Posterior vena cava (tissue), 2 donors: ENCODE results near the gene UPF1. TPM values are rescaled to one million over a fixed set of nuclear protein-coding genes. Genes with fewer than 3 reads are reported as not detected.

Source experiments
- DNase-seq: peaks from one replicate; pipeline ENCODE4 v3.0.0-alpha.2; 2020; ENCODE audit warnings: low spot score
- intact Hi-C, 2 donors: fragments of 100-400 bp; cut with DNase I; formaldehyde crosslinking; loops; one replicate each; pipeline versions ENCODE4 v1.14.1 to v1.14.2; 2022 to 2023
- total RNA-seq, 2 donors: library from RNA; stranded (reverse); fragmentation: NEBNext Ultra II Directional; extraction: Animal tissue kit (Norgen Biotek cat#: 25700); gene quantifications; one replicate each; pipeline ENCODE4 v1.2.1, GENCODE V29; 2021
- donor health status: DM: yes; HTN: yes; CAD: no.
- donor health status: DM: yes; HTN: yes; CAD: no.

The UPF1 gene
- total RNA-seq, 2 donors from 2014 or later: 45.1 to 56.5 TPM

DNA sequence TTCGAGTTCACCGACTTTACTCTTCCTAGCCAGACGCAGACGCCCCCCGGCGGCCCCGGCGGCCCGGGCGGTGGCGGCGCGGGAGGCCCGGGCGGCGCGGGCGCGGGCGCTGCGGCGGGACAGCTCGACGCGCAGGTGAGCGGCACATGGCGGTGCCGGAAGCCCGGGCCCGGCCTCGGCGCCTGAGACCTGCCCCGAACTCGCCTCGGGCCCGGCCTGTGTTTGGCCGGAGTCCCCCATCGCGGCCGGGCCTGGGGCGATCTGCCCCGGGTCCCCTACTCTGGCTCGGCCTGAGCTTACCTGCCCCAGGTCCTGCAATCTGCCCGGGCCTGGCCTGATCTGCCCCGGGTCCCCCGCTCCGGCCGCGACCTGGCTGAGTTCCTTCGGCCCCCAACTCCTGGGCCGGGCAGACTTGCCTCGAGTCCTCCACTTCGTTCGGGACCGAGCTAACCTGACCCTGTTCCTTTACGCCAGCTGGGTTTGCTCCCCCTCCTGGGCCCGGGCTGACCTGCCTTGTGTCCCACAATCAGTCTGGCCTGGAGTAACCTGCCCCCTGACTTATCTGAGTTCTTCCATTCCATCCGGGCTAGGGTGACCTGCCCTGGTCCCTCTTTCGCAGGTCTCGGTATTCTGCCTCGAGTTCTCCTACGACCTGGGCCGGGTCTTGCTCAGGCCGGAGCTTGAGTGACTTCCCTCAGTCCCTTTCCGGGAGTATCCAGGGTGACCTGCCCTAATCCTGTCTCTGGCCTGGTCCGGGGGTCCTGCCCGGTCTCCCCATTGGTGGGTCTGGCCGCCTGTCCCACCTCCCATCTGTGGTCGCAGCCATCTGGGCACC, 764 bp downstream of the UPF1 start:
- intact Hi-C loops: no loop called here
- DNase-seq: no peak

DNA sequence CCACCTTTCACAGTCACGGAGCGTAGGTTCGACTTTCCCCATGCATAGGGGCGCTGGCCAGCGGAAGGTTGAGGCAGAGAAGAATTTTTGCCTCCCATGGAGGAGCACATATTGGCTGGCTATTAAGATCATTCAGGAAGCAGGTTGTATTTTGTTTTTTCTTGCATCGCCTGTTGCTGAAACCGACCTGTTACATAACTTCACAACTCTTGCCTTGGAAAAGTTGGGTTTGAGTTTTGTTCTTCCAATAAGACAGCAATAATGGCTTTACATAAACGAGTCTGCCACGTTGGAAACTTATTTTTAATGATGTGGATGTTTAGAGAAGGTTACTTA, 1.4 kb downstream of the UPF1 start:
- intact Hi-C loops: no loop called here
- DNase-seq: no peak

DNA sequence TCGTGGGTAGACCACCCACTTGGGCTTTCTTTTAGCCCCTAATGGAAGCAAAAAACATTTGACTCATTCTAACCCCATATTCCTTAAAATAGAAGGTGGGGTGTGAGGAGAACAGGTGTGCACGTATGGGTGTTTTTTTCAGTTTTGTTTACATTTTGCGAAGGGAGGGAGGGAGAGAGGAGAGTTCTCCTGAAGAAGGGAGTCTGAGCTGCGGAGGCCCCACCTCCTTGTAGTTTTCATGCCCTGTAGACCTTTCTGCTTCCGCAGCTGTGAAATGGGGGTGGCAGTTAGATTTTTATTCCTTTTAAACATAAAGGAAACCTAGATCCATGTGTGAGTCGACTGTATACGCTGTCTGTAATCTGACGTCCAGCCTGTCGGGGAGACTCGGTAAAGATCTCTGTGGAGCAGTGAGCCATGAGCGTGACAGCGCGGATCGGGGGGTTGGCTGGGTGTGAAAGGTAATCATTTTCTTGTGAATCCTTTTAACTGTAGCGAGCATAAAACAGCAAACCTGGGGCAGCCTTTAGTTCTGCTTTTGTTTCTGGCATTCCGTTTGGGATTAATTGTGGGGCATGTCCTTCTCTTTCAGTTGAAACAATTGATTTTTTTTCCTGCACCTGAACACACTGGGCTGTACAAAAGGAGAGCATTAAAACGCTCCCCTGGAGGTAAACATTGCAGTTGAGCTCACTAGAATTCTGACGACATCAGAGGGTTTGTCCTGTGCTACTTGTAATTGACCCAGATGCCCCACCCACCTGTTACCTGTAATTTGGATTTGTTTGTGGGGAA, 2.3 kb downstream of the UPF1 start:
- no peak for DNase-seq
- intact Hi-C loops: no loop called here

DNA sequence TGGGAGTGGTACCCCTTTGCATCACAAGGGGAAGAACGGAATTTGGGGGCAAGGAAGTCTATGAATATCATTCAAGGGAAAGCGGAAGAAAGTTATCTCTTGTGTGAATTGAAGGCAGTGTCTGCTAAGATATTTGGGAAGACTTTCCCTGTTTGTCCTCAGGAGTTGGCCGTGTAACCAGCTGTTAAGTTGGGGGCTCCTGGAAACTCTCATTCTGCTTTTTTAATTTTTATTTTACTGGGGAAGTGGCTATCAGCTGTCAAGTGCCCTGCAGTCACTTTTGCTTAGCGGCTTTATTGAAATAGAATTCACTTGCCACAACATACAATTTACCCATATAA, 2.9 kb downstream of the UPF1 start:
- intact Hi-C loops: no loop called here
- no peak for DNase-seq

DNA sequence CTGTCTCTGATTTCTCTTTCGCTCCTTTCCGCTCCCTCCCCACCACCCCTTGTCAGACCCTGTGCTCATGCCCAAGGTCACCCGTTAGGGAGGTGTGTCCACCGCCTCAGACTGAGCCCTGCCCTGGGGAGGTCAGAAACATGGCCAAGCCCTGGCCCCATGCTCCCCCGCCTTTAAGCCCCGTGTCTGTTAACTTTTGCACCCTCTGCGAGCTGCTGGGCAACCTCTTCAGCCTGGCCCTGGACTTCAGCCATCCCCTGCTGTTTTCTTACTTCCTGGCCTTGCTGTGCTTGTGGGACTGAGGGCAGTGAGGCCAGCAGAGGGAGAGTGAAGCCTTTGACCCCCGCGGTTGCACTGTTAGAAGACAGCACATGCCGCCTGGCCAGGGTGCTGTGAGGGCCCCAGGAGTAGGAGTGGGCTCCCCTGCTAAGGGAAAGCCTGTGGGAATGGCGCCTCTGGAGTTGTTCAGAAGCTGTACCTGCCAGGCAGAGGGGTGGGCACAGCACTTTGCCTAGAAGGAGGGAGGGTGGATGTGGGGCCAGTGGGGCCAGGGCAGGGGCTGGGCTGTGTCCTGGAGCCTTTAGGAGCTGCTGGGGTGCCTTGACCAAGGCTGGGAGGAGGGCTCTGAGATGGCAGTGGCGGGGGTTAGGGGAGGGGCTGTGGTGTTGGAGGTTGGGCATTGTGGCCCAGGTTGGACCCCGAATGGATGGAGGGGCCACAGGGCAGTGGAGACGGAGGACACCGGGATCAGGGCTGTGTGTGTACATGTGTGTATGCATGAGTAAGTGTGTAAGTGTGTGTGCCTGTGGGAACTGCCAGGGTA, 7.9 kb downstream of the UPF1 start:
- intact Hi-C loops: loop anchor here in 1 of 2 donors (10.0 kb wide), 1 partner anchor 245 kb away; no protein-coding TSS in a partner anchor
- DNase-seq: no peak

DNA sequence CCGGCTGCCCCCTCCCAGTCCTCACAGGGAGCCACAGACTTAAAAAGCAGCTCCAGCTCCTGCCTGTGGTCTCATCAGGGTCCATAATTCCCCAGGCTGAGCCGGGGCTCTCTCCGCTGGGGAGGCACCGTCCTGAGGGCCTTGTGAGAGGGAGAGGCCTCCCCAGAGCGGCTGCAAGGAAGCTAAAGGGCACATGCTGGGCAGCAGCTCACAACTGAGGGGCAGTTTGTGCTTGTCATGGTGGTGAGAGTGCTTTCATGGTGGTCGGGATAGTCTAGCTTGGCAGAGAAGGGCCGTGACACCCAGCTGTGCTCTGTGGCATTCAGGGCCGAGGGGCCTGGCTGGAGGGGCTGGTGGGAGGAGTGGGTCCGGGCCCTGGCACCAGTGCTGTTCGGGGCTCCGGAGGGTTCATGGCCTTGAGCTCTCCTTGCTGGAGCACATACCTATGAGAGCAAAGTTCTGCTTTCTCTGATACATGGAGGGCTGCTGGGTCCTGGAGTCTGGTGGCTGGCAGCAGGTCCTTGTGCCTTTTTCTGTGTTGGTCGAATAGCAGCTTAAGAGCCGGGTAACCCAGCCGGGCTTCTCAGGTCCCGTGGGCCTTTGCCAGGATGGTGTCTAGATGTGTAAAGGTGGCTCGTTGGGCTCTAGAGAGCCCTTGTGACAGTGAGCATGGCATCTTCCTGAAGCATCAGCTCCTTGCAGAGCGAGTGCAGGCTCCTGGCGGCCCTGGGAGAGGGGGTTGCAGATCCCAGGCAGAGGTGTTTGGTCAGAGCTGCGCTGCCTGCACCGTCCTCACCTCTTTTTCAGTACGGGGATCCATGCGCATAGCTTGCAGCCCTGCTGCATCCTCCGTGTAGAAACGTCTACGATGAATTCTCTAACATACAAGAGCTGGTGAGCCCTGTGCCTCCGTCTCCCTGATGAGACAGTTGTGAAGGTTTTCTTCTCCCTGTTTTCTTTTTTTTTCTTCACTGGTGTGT, 8.8 kb downstream of the UPF1 start:
- intact Hi-C loops: loop anchor here in 1 of 2 donors (10.0 kb wide), 1 partner anchor 246 kb away; no protein-coding TSS in a partner anchor
- DNase-seq: no peak

DNA sequence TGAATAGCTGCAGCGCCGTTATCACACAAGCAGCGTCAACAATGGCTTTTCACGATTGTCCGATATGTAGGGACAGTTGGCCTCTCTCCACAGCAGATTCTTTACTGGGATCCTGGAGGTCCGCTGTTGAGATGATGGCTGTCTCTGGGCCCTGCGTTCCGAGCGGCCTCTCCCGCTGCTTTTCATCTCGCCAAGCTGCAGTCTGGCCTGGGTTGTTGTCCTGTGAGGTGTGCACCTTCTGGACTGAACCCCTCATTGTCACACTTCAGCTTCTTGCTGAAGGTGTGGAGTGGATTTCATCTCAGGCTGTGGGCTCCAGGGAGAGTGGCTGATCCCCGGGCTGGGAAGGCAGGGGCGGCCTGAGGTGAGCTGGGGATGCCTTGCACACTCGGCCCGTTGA, 9.6 kb downstream of the UPF1 start:
- intact Hi-C loops: loop anchor here in 1 of 2 donors (10.0 kb wide), 1 partner anchor 247 kb away; no protein-coding TSS in a partner anchor

DNA sequence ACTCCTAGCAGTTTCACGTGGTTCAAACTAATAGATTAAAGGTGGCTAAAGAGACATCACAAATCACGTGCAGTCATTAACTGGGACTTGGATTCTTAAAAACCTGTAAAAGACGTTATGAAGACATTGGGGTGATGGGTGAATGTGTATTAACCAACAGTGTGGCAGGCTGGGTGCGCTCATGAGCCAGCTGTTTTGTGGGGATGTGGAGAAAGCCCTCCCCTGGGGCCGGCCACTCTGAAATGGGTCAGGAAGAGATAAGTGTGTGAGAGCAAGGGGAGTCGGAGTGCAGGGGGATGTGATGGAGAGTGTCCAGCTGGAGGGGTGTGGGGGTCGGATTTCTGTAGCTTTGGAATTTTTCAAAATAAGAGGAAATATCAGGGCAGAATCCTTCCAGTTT, 10.4 kb downstream of the UPF1 start:
- no peak for DNase-seq
- intact Hi-C loops: loop anchor here in 1 of 2 donors (10.0 kb wide), 1 partner anchor 247 kb away; no protein-coding TSS in a partner anchor

More for the DNA sequence above, 9.6 kb downstream of the UPF1 start:
- no peak for DNase-seq

DNA sequence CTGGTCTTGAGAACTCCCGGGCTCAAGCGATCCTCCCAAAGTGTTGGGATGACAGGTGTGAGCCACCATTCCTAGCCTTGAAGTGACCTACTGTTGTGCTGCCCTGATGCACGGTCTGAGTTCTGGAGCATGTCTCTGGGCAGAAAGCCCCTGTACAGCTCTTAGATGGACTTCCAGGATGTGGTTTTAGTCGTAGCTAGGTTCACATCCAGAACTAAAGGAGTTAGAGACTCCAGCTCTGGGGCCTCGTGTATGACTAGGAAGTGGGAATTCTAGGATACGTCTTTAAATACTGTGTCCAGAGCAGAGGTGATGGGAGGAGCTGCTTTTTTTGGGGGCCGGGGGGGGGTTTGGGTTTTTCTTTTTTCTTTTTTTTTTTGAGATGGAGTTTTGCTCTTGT, 12.2 kb downstream of the UPF1 start:
- intact Hi-C loops: loop anchor here (2.0 to 10.0 kb wide), 2 partner anchors 249 to 253 kb away; no protein-coding TSS in a partner anchor
- DNase-seq: no peak

DNA sequence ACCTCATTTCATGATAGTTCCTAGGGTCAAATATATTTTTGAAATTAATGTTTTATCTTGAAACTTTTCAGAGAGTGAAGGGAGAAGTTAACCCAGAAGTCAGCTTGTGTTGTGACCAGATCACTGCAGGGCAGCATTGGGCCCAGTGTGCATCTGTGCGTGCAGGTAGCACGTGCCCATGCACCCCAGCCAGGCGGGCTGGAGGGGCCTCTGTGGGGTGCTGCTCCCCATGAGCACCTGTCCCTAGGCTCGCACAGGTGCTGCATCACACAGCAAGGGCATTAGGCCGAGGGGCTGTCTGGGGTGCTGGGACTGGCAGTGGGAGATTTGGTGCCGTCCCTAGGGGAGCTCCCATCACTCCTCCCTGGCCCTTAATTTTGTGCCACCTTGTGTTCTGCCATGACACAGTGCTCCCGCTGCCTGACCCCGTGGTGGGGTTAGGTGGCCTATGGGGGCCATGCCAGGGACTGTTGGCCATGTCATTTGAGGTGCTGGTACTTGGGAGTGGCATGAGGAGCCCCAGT, 13.1 kb downstream of the UPF1 start:
- intact Hi-C loops: loop anchor here (2.0 to 10.0 kb wide), 3 partner anchors 250 to 393 kb away; no protein-coding TSS in a partner anchor

DNA sequence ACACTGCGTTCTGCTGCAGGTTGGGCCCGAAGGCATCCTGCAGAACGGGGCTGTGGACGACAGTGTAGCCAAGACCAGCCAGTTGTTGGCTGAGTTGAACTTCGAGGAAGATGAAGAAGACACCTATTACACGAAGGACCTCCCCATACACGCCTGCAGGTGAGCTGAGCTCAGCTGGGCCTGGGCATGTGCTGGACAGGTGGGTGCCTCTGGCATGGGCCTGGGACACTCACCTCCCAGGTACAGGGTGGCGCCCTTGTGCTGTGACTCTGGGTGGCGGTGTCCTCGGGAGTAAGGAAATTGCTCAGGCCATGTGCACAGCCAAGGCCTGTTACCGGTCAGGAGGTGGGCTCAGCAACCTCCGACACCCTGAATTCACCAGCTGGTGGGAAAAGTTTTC, 14.2 kb downstream of the UPF1 start:
- no peak for DNase-seq
- intact Hi-C loops: loop anchor here (2.0 to 10.0 kb wide), 3 partner anchors 251 to 394 kb away; no protein-coding TSS in a partner anchor

More for the DNA sequence above, 13.1 kb downstream of the UPF1 start:
- DNase-seq: no peak

DNA sequence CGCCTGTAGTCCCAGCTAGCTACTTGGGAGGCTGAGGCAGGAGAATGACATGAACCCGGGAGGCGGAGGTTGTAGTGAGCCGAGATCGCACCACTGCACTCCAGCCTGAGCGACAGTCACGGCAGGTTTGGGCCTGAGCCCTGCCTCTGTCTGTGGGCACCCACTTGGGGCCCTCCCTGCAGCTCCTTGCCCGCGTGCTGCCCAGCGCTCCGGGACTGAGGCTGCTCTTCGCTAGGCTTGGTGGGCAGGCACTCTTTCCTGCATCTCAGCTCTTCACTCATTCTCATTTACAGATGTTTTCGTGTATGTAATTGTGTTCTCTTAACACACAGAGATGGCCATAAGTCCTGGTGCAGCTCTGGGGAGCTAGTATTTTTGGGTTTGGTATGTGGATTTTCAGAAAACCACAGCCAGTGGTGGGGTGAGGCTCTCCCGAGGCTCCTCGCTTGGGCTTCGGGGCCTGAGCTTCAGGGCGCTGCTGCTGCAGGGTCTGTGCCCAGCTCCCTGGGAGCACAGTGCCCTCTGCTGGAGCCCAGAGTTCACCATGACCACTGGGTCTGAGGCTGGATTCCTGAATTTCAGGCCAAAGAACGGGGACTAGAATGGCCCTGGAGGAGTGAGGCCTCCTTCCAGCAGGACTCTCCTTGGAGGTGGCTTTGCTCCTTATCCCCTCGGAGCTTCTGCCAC, 15.2 kb downstream of the UPF1 start:
- intact Hi-C loops: loop anchor here (5.0 to 10.0 kb wide), 2 partner anchors 252 to 395 kb away; no protein-coding TSS in a partner anchor
- peak; percentile 95 for DNase-seq

DNA sequence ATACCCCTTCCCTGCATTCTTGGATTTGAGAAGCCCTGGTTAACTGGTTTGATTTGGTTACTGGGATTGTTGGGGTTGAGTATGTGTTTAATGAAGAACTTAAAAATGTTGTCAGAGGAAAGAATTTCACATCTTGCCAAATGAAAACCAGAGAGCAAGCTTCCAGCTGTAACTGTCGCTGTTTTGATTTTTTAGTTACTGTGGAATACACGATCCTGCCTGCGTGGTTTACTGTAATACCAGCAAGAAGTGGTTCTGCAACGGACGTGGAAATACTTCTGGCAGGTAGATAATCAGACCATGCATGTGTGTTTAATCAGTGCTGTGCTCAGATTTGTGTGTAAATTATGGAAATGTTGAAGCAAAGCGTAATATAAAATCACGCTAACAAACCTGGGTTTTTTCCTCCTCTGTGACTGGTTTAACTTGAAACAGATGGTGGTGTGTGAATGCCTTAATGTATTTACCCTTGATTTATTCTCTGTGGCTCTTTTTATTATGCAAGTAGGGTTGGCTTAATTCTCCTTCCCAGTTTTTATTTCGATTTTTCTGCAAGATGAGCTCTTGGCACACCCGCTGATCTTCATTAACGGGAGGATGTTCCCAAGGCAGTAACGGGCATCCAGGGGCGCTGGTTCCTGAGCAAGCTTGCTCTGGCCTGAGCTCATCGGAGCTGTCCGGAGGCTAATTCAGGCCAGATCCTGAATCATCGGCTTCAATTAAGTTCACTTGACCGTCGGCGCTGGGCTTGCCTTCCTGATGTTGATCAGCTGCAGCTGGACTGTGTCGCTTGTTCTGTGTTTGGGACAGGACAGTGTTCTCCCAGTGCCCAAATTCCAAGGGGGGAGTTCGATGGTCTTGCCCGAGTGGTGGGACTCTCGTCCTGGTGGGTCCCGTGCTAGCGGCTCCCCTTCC, 16.0 kb downstream of the UPF1 start:
- intact Hi-C loops: loop anchor here (5.0 to 10.0 kb wide), 2 partner anchors 253 to 396 kb away; no protein-coding TSS in a partner anchor
- DNase-seq: peak; percentile 89

DNA sequence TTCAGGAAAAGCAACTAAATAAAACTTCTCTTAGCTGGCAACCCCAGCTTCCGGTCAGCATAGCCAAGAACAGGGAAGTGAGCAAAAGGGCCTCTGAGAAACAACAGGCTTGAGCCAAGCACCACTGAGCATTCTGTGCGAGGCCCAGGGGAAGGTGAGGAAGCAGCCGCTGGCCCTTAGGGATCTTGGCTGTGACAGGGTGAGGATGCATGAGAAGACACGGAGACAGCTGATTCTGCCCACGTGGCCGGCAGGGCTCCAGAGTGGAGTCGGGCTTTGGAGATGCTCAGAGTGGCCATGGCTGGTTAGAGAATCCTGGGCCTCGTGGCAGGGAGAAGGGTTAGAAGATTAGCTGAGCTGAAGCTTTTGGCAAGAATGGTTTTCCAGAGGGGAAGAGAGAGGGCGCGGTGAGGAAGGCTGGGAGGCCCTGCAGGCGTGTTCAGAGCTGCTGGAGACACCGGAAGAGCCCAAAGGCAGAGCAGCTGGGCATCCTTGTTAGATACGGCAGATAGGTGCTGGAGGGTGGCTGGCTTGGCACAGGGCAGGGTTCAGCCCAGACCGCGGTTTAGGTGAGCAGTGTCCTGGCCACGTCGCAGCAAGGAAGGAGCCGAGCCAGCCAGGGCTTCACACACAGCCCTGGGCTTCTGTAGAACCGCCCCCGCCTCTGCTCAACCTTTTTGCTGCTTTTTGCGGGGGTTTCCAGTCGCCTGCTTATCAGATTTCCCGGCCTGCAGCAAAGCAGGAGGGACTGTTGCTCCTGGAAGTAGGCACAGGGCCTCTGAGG, 17.3 kb downstream of the UPF1 start:
- intact Hi-C loops: loop anchor here (5.0 to 10.0 kb wide), 2 partner anchors 254 to 397 kb away; no protein-coding TSS in a partner anchor
- peak; percentile 92 for DNase-seq

DNA sequence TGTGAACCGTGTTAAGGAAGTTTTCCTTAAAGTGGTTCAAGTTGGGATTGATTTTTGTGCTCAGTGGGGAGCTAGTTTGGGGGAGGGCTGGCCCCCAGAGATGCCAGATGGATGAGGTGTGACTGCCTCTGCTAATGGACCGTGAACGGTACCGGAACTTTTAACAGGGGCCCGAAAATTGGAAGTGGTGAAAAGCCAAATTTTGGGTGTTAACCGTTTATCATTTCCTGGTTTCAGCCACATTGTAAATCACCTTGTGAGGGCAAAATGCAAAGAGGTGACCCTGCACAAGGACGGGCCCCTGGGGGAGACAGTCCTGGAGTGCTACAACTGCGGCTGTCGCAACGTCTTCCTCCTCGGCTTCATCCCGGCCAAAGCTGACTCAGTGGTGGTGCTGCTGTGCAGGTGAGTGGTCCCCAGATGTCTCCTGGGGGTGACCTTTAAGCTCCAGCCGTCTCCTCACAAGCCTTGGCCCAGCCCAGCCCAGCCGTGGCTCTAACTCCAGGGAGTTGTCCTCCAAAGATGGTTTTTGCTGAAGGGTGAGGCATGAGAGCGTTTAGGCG, 18.2 kb downstream of the UPF1 start:
- no peak for DNase-seq
- intact Hi-C loops: loop anchor here (5.0 to 10.0 kb wide), 2 partner anchors 255 to 398 kb away; no protein-coding TSS in a partner anchor
